Mucosa of stomach (tissue), 1 donor: ENCODE measurements around the gene CLDN6.
A peak's percentile ranks its signal among the peaks of the same experiment; 100 is the strongest.

Experiments
- H3K27me3 ChIP-seq: one replicate; pipeline ENCODE4 v1.7.0; 2013; ENCODE audit warnings: mild to moderate bottlenecking, low read length; ENCODE audit not compliant: control insufficient read depth, insufficient read depth
- H3K36me3 ChIP-seq: one replicate; pipeline ENCODE4 v1.7.0; 2013; ENCODE audit warnings: low read length; ENCODE audit not compliant: control insufficient read depth, insufficient read depth
- H3K4me1 ChIP-seq: one replicate; pipeline ENCODE4 v1.7.0; 2013; ENCODE audit warnings: mild to moderate bottlenecking, low read length; ENCODE audit not compliant: control insufficient read depth, insufficient read depth
- H3K4me3 ChIP-seq: one replicate; pipeline ENCODE4 v1.7.0; 2013; ENCODE audit warnings: low read length
- H3K9ac ChIP-seq: one replicate; pipeline ENCODE4 v1.7.0; 2013; ENCODE audit warnings: mild to moderate bottlenecking, low read length, moderate library complexity
- H3K9me3 ChIP-seq: one replicate; pipeline ENCODE4 v1.7.0; 2013; ENCODE audit warnings: mild to moderate bottlenecking, low read length, moderate library complexity; ENCODE audit not compliant: control insufficient read depth
- donor health status: Pancreatic carcinoma.

CLDN6 gene

DNA sequence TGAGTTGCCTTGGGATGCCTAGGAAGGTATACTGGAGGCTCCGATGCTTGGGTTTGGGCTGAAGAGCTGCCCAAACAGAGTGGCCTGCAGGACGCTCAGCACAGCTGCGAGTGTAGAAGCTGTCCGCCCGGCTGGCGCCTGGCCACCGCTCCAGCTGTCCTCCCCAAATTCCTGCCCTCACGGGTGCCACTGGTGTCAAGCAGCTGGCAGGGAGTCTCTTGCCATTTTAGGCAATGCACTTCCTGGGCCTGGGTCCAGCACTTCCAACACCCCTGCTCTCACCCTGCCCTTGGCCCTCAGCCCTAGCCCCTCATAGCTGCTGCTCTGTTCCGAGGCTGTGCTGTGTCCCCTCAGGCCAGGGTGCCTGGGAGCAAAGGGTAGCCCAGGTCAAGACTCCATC is 32.5 kb downstream of the CLDN6 start:
- Histone ChIP-seq H3K9me3 (no peaks in the 10 kb centered on the region), H3K9ac (no peak overlapping the region), H3K27me3 (peaks cover 22% of the 10 kb centered on the region), H3K36me3 (no peaks in the 10 kb centered on the region), H3K4me3 (no peak overlapping the region), H3K4me1 (peaks cover 19% of the 10 kb centered on the region)

DNA sequence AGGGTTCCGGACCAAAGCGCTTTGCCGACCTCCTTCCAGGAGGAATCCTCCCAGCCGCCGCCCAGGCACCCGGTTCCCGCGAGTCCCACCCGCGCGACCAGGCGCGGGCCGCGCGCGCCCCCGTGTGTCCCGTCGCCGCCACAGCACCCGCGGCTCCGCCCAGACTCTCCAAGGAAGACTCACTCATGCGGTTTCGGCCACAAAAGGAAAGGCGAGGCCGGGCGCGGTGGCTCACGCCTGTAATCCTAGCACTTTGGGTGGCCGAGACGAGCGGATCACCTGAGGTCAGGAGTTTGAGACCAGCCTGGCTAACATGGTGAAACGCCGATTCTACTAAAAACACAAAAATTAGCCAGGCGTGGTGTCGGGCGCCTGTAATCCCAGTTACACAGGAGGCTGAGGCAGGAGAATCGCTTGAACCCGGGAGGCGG is 34.3 kb downstream of the CLDN6 start:
- Histone ChIP-seq H3K27me3 (peaks cover 22% of the 10 kb centered on the region), H3K4me1 (peaks cover 23% of the 10 kb centered on the region), H3K36me3 (no peaks in the 10 kb centered on the region), H3K4me3 (no peak overlapping the region), H3K9me3 (no peaks in the 10 kb centered on the region), H3K9ac (no peak overlapping the region)

DNA sequence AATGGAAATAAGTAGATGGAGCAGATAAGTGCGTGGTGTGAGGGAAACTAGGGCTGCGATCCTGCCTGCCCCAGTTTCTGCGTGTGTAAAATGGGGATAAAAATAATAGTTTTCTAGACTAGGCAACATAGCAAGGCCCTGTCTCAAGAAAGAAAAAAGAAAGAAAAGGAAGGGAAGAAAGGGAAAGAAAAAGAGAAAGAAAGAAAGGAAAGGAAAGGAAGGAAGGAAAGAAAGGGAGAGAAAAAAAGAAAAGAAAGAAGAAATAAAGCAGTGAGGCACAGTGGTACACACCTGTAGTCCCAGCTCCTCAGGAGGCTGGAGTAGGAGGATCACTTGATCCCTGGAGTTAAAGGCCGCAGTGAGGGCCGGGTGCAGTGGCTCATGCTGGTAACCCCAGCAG is 35.6 kb downstream of the CLDN6 start:
- Histone ChIP-seq H3K36me3 (no peaks in the 10 kb centered on the region), H3K9ac (no peak overlapping the region), H3K9me3 (no peaks in the 10 kb centered on the region), H3K4me1 (peaks cover 32% of the 10 kb centered on the region), H3K4me3 (no peak overlapping the region), H3K27me3 (peaks cover 12% of the 10 kb centered on the region)

DNA sequence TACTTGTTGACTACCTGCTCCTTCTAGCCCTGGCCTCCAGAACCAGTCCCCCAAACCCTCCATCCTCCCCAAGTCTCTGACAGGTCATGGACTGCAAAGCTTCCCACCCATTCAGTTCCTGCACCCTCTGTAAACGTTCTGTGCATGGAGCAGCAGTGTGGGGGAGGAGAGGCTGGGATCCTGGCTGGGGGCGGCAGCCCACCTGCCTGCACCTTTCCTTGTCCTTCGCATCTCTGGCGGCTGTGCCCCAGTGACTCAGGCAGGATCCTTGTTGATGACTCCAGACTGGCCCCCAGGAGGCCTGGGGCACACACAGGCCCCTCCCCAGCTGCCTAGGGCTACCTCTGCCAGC is 36.1 kb downstream of the CLDN6 start:
- Histone ChIP-seq H3K27me3 (peaks cover 12% of the 10 kb centered on the region), H3K9ac (no peak overlapping the region), H3K4me3 (no peak overlapping the region), H3K36me3 (no peaks in the 10 kb centered on the region), H3K9me3 (no peaks in the 10 kb centered on the region), H3K4me1 (peaks cover 35% of the 10 kb centered on the region)

DNA sequence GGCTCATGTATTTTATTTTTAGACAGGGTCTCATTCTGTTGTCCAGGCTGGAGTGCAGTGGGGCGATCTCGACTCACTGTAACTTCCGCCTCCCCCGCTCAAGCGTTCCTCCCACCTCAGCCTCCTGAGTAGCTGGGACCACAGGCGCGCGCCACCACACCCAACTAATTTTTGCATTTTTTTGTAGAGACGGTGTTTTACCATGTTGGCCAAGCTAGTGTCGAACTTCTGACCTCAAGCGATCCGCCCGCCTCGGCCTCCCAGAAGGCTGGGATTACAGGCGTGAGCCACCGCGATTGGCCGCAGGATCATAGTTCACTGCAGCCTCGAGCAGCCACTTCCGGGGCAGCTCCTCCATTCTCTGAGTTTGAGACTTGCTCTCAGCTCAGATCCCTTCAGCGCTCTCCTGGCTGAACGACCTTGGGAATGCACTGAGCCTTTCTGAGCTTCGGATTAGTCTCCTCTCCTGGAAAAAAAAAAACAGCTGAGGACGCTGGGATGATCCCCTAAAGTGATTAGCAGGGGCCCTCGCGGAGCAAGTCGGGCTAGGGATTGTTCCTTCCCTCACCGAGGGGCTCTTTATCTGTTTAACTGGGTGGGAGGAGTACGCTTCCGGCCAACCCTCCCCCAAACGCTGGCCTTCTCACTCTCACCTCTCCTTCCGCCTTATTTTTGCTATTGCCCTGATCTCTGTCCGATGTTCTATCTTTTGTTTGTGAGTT is 36.6 kb downstream of the CLDN6 start:
- no peaks in the 10 kb centered on the region for H3K9me3 ChIP-seq
- H3K4me3 ChIP-seq = peak overlapping the region; percentile 47
- peaks cover 11% of the 10 kb centered on the region for H3K27me3 ChIP-seq
- H3K9ac ChIP-seq = peak overlapping the region; percentile 94
- H3K4me1 ChIP-seq = peaks cover 35% of the 10 kb centered on the region
- H3K36me3 ChIP-seq = no peaks in the 10 kb centered on the region

DNA sequence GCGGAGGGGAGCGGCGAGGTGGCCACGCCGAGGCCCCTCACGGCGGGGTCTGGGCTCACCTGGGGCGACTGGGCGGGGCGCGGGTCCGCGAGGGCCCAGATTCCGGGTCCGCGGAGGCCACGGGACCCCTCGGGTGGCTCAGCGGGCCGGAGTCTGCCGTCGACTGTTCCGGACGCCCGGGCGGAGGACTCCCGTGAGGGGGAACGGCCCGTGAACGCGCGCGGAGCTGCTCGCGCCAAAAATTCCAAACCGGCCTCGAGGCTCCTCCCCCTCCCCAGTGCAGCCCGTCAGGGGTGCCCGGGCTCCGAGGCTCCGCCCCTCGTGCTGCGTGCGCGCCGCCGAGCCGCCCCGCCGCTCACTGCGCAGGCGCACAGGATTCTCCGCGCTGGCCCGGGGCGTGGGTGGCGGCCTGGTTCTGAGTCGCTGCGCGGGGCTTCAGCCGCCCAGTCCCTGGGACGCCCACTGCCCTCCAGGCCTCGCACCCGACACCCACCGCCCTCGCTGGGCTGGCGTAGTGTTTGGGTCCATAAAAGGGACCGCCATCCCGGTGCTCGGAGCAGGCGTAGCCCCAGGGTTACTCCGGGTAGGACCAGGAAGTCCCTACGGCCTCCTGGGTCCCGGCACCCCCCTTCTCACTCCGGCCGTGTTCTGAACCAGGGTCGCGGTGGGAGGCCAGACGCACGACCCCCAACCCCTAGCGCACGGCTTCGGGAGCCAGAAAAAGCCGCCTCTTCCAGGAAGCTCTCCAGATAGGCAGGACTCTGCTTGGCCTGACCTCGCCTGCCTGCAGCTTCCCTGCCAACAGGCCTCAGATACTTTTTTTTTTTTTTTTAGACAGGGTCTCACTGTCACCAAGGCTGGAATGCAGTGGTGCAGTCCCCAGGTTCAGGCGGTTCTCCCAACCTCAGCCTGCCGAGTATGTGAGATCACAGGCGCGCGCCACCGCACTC is 37.5 kb downstream of the CLDN6 start, which contains the start of gene PKMYT1:
PKMYT1 (minus strand) TSS at position 220 of the 950 bp plus-strand sequence. CDS start 789 bp downstream, outside the sequence.
- Histone ChIP-seq H3K9me3 (no peaks in the 10 kb centered on the region), H3K9ac (peak within 1 kb of the TSS; percentile 94), H3K36me3 (no peaks in the 10 kb centered on the region), H3K4me1 (peaks cover 33% of the 10 kb centered on the region), H3K4me3 (peak within 1 kb of the TSS; percentile 47), H3K27me3 (peaks cover 6% of the 10 kb centered on the region)

DNA sequence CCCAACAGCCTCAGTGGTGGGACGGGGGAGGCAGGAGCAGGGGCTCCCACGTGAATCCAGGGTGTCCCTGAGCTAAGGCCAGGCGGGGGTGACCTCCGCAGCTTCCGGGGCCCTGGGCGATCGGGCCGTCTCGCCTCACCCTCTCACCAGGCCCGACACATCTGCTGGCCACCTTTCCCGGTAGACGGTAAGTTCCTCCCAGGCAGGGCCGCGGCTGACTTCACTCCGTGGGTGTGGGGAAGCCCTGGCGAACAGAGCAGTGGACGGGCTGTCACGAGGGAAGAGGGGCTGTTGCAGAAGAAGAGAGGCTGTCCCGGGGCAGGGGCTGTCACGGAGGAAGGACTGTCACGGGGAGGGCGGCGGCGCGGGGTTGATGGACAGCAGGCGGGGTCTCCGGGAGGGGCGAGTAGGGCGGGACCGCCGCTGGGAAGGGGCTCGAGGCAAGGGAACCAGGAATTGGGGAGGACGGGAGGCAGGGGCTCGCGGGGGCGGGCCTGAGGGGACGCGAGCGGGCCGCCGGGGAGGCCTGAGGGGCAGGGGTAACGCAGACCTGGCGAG is 38.2 kb downstream of the CLDN6 start:
- H3K4me1 ChIP-seq = peaks cover 30% of the 10 kb centered on the region
- no peaks in the 10 kb centered on the region for H3K36me3 ChIP-seq
- H3K9ac ChIP-seq = peak overlapping the region; percentile 34
- H3K4me3 ChIP-seq = peak overlapping the region; percentile 47
- no peaks in the 10 kb centered on the region for H3K9me3 ChIP-seq
- H3K27me3 ChIP-seq = peaks cover 3% of the 10 kb centered on the region

DNA sequence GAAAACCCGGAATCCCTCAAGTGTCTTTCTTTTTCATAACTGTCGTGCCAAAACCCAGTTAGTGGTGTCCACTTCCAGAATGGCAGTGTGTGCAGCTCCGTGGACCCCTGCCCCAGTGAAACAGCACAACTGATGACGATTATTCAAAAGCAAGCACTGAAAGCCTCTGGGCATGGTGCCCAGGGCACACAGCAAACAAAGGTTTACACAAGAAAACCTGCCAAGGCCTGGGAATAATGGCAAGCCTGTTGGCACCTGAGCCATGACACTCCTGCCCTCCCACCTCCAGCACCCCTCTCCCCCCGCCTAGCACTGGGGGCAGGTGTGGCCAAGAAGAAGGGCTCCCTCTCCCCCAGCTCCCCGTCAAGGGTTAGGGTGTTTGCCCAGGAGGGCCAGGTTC is 40.5 kb downstream of the CLDN6 start:
- Histone ChIP-seq H3K4me3 (no peak overlapping the region), H3K4me1 (peaks cover 30% of the 10 kb centered on the region), H3K9ac (no peak overlapping the region), H3K9me3 (no peaks in the 10 kb centered on the region), H3K36me3 (no peaks in the 10 kb centered on the region), H3K27me3 (peaks cover 3% of the 10 kb centered on the region)

DNA sequence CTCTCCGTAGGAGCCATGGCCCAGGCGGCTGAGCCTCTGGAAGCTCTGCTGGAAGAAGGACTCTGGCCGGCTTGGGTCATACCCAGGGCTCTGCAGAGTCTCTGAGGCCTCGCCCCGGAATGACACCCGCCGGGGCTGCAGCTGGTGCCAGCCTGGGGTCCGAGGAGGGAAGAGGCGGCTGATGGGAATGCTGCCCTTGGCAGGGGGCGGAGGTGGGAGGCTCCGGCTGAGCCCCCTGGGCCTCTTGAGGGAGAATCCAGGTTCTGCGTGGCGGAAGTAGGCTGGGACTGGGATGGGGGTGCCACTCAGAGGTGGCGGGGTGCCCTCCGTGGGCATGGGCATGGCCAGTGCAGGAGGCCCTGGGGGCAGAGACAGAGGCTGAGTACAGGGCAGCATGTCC is 41.3 kb downstream of the CLDN6 start:
- peaks cover 3% of the 10 kb centered on the region for H3K27me3 ChIP-seq
- no peak overlapping the region for H3K9ac ChIP-seq
- H3K4me3 ChIP-seq = no peak overlapping the region
- H3K4me1 ChIP-seq = peaks cover 29% of the 10 kb centered on the region
- no peaks in the 10 kb centered on the region for H3K9me3 ChIP-seq
- H3K36me3 ChIP-seq = no peaks in the 10 kb centered on the region

DNA sequence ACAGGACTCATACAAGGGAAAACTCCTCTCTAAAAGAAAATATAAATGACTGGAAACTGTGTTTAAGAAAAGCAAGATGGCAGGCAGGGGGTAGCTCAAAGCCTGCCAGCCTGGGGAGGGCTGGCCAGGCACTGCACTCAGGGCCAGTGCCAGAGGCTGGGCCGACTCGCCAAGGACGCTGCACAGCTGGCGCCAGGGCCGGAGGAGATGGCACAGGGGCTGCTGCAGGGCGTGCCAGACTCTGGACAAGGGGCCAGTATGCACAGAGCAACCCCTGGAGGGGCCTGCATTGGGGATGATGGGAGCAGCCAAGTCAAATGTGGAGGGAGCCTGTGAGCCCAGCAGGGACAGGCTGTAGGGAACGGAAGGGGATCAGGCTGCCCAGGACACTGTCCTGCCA is 41.8 kb downstream of the CLDN6 start:
- Histone ChIP-seq H3K4me1 (peaks cover 25% of the 10 kb centered on the region), H3K4me3 (no peak overlapping the region), H3K9ac (no peak overlapping the region), H3K36me3 (no peaks in the 10 kb centered on the region), H3K9me3 (no peaks in the 10 kb centered on the region), H3K27me3 (peaks cover 3% of the 10 kb centered on the region)

DNA sequence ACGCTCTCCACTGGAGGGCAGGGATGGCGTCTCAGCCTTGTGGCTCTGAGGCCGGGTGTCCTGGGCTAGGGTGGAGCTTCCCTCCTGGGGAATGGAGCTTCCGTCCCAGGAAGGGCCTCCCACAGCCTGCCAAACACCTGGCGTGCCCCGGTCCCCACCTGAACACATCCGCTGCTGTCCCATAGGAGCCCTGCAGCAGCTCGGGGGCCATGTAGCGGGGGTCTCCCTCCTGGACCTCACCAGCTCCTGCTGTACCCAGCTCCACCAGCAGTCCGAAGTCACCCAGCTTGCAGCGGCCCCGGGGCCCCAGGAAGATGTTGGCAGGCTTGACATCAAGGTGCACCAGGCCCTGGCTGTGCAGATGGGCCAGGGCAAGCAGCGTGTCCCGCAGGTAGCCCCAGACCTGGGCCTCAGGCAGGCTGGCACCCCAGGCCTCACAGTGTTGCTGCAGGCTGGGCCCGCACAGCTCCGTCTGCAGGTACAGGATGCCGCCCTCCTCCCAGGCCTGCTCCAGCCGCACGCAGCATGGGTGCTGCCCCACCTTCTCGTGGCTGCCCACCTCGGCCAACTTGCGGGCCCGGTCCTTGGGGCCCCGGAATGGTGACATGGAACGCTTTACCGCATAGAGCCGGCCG is 42.7 kb downstream of the CLDN6 start:
- Histone ChIP-seq H3K4me3 (no peak overlapping the region), H3K27me3 (peaks cover 9% of the 10 kb centered on the region), H3K4me1 (peaks cover 27% of the 10 kb centered on the region), H3K9me3 (no peaks in the 10 kb centered on the region), H3K36me3 (no peaks in the 10 kb centered on the region), H3K9ac (no peak overlapping the region)
